GM10266 (cell line): ENCODE measurements around the gene MRPL36.

Experiments
- DNase-seq: peaks from one replicate; pipeline ENCODE4 v3.0.0; 2012; ENCODE audit errors: extremely low spot score
- TF ChIP-seq, protein P1 (sequence below): IDR thresholded peaks from 2 replicates; pipeline ENCODE4 v1.5.1; 2012; ENCODE audit warnings: mild to moderate bottlenecking, low read depth; ENCODE audit not compliant: control insufficient read depth, insufficient read depth; ENCODE audit errors: missing control alignments

The MRPL36 gene

GRCh38 chr5:1769752-1770442 is 29.7 kb downstream of the MRPL36 start:
- DNase-seq, result no peak
- TF ChIP-seq, protein P1, sequence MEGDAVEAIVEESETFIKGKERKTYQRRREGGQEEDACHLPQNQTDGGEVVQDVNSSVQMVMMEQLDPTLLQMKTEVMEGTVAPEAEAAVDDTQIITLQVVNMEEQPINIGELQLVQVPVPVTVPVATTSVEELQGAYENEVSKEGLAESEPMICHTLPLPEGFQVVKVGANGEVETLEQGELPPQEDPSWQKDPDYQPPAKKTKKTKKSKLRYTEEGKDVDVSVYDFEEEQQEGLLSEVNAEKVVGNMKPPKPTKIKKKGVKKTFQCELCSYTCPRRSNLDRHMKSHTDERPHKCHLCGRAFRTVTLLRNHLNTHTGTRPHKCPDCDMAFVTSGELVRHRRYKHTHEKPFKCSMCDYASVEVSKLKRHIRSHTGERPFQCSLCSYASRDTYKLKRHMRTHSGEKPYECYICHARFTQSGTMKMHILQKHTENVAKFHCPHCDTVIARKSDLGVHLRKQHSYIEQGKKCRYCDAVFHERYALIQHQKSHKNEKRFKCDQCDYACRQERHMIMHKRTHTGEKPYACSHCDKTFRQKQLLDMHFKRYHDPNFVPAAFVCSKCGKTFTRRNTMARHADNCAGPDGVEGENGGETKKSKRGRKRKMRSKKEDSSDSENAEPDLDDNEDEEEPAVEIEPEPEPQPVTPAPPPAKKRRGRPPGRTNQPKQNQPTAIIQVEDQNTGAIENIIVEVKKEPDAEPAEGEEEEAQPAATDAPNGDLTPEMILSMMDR, result no peak

GRCh38 chr5:1769017-1769640 is 30.5 kb downstream of the MRPL36 start:
- TF ChIP-seq, protein P1, result no peak

GRCh38 chr5:1768283-1769000 is 31.2 kb downstream of the MRPL36 start:
- no peak for DNase-seq
- TF ChIP-seq, protein P1, result no peak

More at GRCh38 chr5:1769017-1769640, 30.5 kb downstream of the MRPL36 start:
- DNase-seq, result no peak

GRCh38 chr5:1767524-1768282 is 31.9 kb downstream of the MRPL36 start:
- no peak for DNase-seq
- TF ChIP-seq, protein P1, result no peak

- TF ChIP-seq, protein P1, result no peak
- no peak for DNase-seq
These were observed 33.8 kb downstream of the MRPL36 start for GRCh38 chr5:1765880-1766235.

GRCh38 chr5:1765141-1765879 is 34.3 kb downstream of the MRPL36 start:
- DNase-seq, result no peak
- TF ChIP-seq, protein P1, result no peak
